ENCODE results near the gene CREB3L2.

CREB3L2 gene

DNA sequence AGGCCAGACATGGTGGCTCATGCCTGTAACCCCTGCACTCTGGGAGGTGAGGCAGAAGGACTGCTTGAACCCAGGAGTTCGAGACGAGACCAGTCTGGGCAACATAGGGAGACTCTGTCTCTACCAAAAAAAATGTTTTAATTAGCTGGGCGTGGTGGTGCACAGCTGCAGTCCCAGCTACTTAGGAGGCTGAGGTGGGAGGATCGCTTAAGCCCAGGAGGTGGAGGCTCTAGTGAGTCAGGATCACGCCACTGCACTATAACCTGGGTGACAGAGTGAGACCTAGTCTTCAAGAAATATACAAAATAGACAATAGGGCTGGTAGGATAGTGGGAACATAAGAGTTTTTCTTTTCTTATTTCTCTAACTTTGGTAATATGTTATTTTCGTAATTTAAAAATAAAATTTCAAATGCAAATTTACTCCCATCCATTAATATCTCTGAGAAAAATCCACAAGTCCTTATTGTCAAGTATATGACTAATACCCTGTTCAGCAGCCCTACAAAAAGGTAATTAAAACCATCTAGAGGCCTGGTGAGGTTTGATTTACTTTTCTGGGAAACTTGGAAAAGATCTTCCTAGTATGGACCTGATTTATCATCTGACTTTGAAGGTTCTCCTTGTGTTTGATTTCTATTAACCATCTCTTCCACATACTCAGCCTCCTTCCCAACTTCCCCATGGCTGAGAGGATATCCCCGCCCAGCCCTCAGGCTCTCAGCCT is 50.0 kb downstream of the CREB3L2 start:
- no peak for DNase-seq (ENCODE audit: low read depth in 2 of 2)

- DNase-seq (ENCODE audit: low read depth in 2 of 2): no peak
Observed at GRCh38 chr7:137950967-137951366, 50.9 kb downstream of the CREB3L2 start.

DNA sequence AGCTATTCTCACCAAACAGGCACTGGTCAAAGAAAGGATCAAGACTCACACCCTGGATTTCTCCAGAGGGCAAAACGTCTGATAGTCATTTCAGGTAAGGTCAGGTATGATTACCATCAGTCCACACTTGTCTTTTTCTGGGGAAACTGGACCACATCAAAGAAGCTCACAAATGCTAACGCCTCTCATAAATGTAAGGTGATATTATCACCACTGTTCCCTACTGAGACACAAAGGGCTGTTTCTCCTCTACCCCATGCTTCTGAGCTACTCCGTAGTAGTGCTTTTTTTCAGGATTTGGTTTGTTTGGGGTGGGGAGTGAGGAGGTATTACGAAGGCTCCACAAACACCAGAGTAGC is 51.6 kb downstream of the CREB3L2 start:
- no peak for DNase-seq (ENCODE audit: low read depth in 2 of 2)

DNA sequence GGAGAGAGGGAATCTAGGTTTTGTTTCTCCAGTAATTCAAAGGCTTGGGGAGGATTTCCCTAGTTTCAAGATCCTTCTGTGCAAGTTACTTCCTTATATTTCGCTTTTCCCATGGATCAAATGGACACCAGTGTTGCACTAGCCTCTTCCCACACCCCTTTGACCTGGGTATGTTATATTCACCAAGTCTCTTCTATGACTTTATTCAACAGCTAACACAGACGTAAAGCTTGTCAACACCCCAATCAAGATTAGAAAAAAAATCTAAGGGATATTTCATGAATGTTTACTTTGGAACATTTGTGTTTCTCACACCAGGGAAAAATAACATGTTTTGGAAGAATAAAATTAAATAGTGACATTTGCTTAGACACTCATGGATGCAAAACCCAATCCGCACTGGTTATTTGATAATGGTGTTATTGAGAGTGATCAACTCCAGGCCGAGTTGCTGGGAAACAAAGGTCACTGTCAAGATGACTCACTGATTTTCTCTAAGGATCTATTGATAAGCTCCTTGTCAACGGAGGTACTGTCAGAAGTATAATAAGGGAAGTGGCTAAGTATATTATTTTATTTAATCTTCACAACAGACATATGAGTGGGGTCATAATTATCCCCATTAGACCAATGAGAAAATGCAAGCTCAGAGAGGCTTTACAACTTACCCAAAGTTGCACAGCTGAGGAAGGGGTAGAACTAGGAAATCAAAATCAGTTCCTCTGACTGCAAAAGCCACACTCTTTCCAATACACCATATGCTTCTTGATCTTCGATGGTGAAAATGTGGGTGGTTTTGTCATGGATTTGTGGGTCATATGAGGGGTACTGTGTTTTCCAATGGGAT is 52.2 kb downstream of the CREB3L2 start:
- no peak for DNase-seq (ENCODE audit: low read depth in 2 of 2)

GRCh38 chr7:137948845-137949330 is 53.0 kb downstream of the CREB3L2 start:
- DNase-seq (ENCODE audit: low read depth in 2 of 2): no peak

DNA sequence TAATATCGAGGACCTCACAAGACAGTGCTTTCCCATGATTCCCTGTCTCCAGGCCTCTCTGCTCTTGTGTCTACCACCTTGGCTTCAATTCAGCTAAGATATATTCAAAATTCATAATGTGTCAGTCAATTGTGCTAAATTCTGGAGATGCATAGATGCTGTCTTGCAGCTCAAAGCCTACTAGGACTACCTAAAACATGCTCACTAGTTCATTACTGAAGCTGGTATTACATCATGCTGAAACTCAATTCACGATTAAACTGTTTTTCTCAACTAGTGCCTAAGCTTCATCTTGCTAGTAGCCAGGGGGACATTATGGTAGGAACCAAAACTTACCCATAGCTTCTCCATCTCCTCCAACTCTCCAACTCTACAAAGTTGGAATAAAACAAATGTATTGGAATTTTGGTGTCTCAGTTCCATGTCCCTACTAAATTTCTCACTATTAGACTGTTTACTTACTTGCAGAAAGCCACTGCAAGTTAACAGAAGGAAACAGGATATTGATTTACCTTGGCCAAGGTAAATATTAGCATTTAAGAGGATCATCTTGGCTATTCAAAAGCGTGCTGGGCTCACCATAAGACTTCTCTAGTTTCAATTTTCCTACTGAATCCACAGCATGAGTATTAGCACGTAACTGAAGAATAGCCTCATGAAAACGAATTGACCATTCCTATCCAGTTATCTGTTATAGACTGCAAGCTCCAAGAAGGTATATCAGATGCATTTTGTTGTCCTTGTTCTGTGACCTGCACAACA is 53.6 kb downstream of the CREB3L2 start:
- DNase-seq (ENCODE audit: low read depth in 2 of 2): no peak

DNA sequence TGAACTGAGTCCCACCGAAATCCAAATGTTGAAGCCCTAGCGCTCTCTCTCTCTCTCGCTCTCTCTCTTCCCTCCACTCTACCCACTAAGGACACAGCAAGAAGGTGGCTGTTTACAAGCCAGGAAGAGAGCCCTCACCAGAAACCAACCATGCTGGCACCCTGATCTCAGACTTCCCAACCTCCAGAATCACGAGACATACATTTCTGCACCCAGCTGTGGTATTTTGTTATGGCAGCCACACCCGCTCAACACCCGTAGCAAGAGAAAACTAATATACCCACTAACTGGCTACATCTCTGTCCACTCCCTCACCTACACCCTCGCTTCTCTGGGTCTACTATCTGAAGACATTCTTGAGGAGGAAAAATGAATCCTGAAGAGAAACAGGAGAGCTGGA is 54.8 kb downstream of the CREB3L2 start:
- DNase-seq (ENCODE audit: low read depth in 2 of 2): no peak

- DNase-seq (ENCODE audit: low read depth in 2 of 2): no peak
Observed at GRCh38 chr7:137946011-137946410, 55.9 kb downstream of the CREB3L2 start.

- DNase-seq (ENCODE audit: low read depth in 2 of 2): no peak
Observed at GRCh38 chr7:137944168-137944567, 57.7 kb downstream of the CREB3L2 start.

DNA sequence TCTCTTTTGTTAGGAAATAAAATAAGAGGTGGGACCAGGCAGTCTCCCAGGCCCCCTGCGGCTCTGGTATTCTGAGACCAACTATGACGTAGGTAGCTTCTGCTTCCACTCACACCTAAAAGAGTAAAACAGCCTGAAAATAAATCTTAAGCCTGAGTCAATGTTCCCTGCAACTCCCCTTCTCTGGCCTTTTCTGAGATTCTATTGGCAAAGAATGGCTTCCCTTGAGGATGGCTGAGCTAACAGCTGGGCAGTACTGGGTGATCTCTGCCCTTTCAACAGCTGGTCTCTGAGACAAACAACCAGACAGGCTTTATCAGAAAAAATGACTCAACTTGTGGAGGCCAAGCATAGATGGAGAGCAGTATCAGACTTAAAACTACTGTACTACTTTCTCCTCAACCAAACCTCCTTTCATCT is 58.7 kb downstream of the CREB3L2 start:
- DNase-seq (ENCODE audit: low read depth in 2 of 2): no peak

GRCh38 chr7:137942484-137943115 is 59.3 kb downstream of the CREB3L2 start:
- DNase-seq (ENCODE audit: low read depth in 2 of 2): no peak

DNA sequence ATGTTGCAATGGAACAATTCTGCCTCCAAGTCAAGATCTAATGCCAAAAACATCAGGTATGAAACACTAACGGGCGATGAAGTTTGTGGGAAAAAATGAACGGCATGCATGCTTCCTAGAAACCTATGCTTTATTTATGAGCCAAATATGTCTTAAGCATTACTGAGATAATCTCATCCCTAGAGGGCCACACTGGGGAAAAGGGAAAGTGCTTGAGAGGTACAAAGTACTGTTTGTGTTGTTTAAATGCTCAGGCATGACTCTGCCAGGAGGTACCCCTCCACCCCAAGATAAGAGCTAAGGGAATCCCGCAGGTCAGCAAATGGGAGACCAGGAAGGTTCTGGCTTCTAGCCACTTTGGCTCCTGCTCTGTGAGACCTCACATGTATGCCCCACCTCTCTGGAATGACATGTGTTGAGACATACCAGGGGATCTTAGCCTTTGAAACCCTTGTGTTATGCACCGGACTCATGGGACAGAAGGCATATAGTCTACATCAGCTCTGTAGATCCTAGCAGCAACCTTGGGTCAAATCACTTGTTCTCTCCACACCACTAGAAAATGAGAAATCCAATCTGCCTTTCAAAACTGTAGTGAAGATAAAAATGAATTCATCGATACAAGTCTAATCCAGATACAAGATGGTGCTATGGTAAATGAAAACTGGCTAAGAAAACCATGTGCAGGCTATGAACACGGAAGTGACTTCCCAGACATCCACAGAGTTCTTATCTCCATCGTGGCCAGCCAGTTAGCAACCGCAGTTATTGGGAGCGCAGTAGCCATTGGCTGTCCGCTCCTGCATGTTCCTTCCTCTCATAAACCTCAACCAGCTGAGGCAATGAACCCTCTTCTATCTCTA is 61.0 kb downstream of the CREB3L2 start:
- no peak for DNase-seq (ENCODE audit: low read depth in 2 of 2)

GRCh38 chr7:137940218-137940617 is 61.7 kb downstream of the CREB3L2 start:
- no peak for DNase-seq (ENCODE audit: low read depth in 2 of 2)

DNA sequence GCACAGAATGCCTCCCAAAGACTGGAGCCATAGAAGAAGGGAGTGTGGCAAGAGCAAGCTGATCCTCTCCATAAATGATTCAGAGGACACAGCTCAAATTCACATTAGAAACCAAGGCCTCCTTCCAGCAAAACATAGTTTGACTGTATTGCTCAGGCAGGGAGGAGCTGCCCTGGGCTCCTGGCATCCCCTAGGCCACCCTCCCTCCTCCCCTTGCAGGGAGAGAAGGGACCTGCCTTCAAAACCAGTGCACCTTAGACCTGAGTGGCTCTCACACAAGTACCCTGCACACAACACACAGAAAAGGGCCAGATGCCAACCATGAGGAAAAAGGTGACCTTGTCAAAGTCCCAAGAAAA is 64.7 kb downstream of the CREB3L2 start:
- DNase-seq (ENCODE audit: low read depth in 2 of 2): no peak

- no peak for DNase-seq (ENCODE audit: low read depth in 2 of 2)
Observed at GRCh38 chr7:137936509-137937201, 65.2 kb downstream of the CREB3L2 start.

DNA sequence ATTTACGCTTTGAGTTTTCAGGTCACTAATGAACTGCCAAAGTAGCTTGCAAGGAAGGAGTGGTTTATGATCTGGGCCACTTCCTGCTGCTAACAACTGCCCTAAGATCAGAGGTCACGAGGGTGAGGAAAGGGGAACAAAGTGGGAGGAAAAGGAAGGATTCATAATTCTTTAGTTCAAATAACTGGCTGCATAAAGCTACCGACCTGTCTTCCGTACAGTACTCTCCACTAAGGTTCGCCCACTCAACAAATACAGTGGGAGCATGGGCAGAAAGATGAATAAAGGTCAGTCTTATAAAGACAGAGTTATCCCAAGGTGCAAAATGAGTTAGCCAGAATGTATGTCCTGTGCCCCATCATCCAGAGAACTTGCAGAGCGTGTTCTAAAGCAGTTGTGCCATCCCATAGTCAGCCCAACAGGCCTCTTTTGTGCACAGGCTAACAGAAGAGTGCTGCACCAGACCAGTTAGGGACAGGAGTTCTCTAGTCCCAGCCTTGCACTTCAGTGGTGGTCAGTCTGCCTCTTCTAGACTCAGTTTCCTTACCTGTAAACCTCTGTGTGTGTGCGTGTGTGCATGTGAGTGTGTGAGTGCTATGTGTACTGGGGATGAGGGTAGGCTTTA is 65.9 kb downstream of the CREB3L2 start:
- DNase-seq (ENCODE audit: low read depth in 2 of 2): no peak

- DNase-seq (ENCODE audit: low read depth in 2 of 2): no peak
Observed at GRCh38 chr7:137934941-137935883, 66.7 kb downstream of the CREB3L2 start.

DNA sequence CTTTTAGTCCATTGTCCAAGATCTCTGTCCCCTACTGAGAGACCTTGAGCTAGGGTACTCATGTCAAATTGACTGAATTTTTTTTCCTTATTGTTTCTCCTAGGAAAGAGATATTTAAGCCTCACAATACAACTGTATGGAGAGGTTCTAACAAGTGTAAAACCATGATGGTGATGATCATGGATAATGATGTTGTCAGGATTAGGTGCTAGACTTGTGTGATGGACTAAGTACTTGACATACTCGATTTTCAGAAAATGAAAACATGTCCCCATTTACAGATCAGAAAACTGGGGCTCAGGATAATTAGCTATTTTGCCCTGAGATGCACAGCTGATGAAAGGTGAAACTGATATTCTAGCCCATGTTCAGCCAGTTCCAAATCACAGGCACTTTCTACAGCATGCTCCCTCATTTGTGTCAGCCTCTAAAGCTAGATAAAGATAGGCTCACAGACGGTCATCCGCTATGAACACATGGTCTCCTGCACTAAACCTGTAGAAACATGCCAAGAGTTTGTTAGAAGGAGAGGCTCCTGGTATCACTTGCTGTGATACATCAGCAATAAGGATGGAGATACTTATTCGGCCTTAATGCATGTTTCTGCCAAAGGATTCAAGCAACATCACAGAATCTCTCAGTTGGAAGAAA is 67.6 kb downstream of the CREB3L2 start:
- no peak for DNase-seq (ENCODE audit: low read depth in 2 of 2)
